ENCODE results near the gene SORCS2. TPM values are rescaled to one million over a fixed set of nuclear protein-coding genes. Genes with fewer than 3 reads are reported as not detected.

SORCS2 gene
- total RNA-seq, 4 donors from 2014 or later: 0.07 to 1.2 (median 0.11) TPM

DNA sequence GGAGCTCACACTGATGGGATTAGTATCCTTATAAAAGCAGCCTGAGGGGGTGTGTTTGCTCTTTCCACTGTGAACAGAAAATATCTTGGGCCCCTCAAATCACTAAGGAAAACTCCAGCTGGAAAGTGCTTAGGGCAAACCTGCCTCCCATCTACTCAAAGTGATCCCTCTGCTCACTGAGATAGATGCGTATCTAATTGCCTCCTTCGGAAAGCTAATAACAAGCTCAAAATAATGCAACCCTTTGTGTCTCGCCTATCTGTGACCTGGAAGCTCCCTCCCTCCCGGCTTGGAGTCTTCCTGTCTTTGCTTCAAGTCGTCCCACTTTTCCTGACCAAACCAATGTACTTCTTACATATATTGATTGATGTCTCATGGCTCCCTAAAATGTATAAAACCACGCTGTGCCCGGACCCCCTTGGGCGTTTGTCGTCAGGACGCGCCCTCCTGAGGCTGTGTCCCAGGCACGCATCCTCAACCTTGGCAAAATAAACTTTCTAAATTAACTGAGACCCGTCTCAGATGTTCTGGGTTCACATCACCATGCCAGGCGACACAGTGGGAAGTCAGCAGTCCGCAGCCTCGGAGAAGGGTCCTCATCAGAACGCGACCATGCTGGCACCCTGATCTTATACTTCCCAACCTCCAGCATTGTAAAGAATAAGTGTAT, 34.1 kb upstream of the SORCS2 start:
- no peaks in the 10 kb centered on the region for H3K36me3 ChIP-seq
- intact Hi-C loops (cut with DNase I; ENCODE audit: low total_unique reads): no loop called here
- no peaks in the 10 kb centered on the region for H3K4me1 ChIP-seq
- no peaks in the 10 kb centered on the region for H3K27me3 ChIP-seq
- TF ChIP-seq CTCF (IDR thresholded peaks at IDR 0.05 in 4 of 5, conservative IDR thresholded peaks at IDR 0.05 in 1 of 5): no peak
- TF ChIP-seq POLR2A (IDR thresholded peaks at IDR 0.05): no peak
- H3K4me3 ChIP-seq: no peak overlapping the region
- no peak overlapping the region for H3K27ac ChIP-seq
- DNase-seq (no peak), ATAC-seq (no peak)
- H3K9me3 ChIP-seq: no peaks in the 10 kb centered on the region
- in situ Hi-C loops (cut with MboI; ENCODE audit: low sequenced_read_pairs in 4 of 4): no loop called here

GRCh38 chr4:7158991-7159390, 33.3 kb upstream of the SORCS2 start:
- intact Hi-C loops (cut with DNase I; ENCODE audit: low total_unique reads): no loop called here
- peak in 1 of 2 donors; percentile 1 for DNase-seq

GRCh38 chr4:7159923-7160322, 32.4 kb upstream of the SORCS2 start:
- H3K4me3 ChIP-seq: no peak overlapping the region
- intact Hi-C loops (cut with DNase I; ENCODE audit: low total_unique reads) (no loop called here), in situ Hi-C loops (cut with MboI; ENCODE audit: low sequenced_read_pairs in 4 of 4) (no loop called here)
- no peaks in the 10 kb centered on the region for H3K36me3 ChIP-seq
- no peaks in the 10 kb centered on the region for H3K4me1 ChIP-seq
- no peaks in the 10 kb centered on the region for H3K9me3 ChIP-seq
- no peak for TF ChIP-seq POLR2A (IDR thresholded peaks at IDR 0.05)
- TF ChIP-seq CTCF (IDR thresholded peaks at IDR 0.05 in 4 of 5, conservative IDR thresholded peaks at IDR 0.05 in 1 of 5): no peak
- DNase-seq: peak in 1 of 2 donors; percentile 1
- no peak for ATAC-seq
- no peak overlapping the region for H3K27ac ChIP-seq
- no peaks in the 10 kb centered on the region for H3K27me3 ChIP-seq

More at GRCh38 chr4:7158991-7159390, 33.3 kb upstream of the SORCS2 start:
- Histone ChIP-seq H3K4me1 (no peaks in the 10 kb centered on the region), H3K27ac (no peak overlapping the region), H3K36me3 (no peaks in the 10 kb centered on the region), H3K9me3 (no peaks in the 10 kb centered on the region), H3K27me3 (no peaks in the 10 kb centered on the region), H3K4me3 (no peak overlapping the region)
- in situ Hi-C loops (cut with MboI; ENCODE audit: low sequenced_read_pairs in 4 of 4): no loop called here
- ATAC-seq: no peak
- TF ChIP-seq POLR2A (IDR thresholded peaks at IDR 0.05) (no peak), CTCF (IDR thresholded peaks at IDR 0.05 in 4 of 5, conservative IDR thresholded peaks at IDR 0.05 in 1 of 5) (no peak)

GRCh38 chr4:7160439-7160838, 31.9 kb upstream of the SORCS2 start:
- DNase-seq (peak in 1 of 2 donors; percentile 5), ATAC-seq (no peak)

More at GRCh38 chr4:7160439-7160838, 31.9 kb upstream of the SORCS2 start:
- in situ Hi-C loops (cut with MboI; ENCODE audit: low sequenced_read_pairs in 4 of 4) (no loop called here), intact Hi-C loops (cut with DNase I; ENCODE audit: low total_unique reads) (no loop called here)
- no peaks in the 10 kb centered on the region for H3K4me1 ChIP-seq
- H3K4me3 ChIP-seq: no peak overlapping the region
- H3K9me3 ChIP-seq: no peaks in the 10 kb centered on the region
- H3K36me3 ChIP-seq: no peaks in the 10 kb centered on the region
- H3K27ac ChIP-seq: no peak overlapping the region
- TF ChIP-seq POLR2A (IDR thresholded peaks at IDR 0.05) (no peak), CTCF (IDR thresholded peaks at IDR 0.05 in 4 of 5, conservative IDR thresholded peaks at IDR 0.05 in 1 of 5) (no peak)
- H3K27me3 ChIP-seq: no peaks in the 10 kb centered on the region

All from gastrocnemius medialis (tissue), 4 donors.